ENCODE measurements around the gene ELL2.

The ELL2 gene

GRCh38 chr5:95956021-95956899 is 5.4 kb downstream of the ELL2 start:
- peak; percentile 78 for DNase-seq (ENCODE audit: low read depth)

- DNase-seq (ENCODE audit: low read depth) = peak; percentile 17
Observed at GRCh38 chr5:95954716-95955115, 6.9 kb downstream of the ELL2 start.

- no peak for DNase-seq (ENCODE audit: low read depth)
Observed at GRCh38 chr5:95953021-95953702, 8.5 kb downstream of the ELL2 start.

GRCh38 chr5:95951916-95952315 is 9.7 kb downstream of the ELL2 start:
- DNase-seq (ENCODE audit: low read depth) = no peak

GRCh38 chr5:95949810-95950209 is 11.8 kb downstream of the ELL2 start:
- no peak for DNase-seq (ENCODE audit: low read depth)

GRCh38 chr5:95948631-95949030 is 13.0 kb downstream of the ELL2 start:
- DNase-seq (ENCODE audit: low read depth) = no peak

GRCh38 chr5:95946451-95946850 is 15.2 kb downstream of the ELL2 start:
- DNase-seq (ENCODE audit: low read depth) = no peak

- DNase-seq (ENCODE audit: low read depth) = no peak
Observed at GRCh38 chr5:95942968-95943367, 18.7 kb downstream of the ELL2 start.

GRCh38 chr5:95942414-95942813 is 19.2 kb downstream of the ELL2 start:
- DNase-seq (ENCODE audit: low read depth) = no peak

- DNase-seq (ENCODE audit: low read depth) = no peak
Observed at GRCh38 chr5:95941756-95942155, 19.9 kb downstream of the ELL2 start.

- no peak for DNase-seq (ENCODE audit: low read depth)
Observed at GRCh38 chr5:95940758-95941682, 20.6 kb downstream of the ELL2 start.

GRCh38 chr5:95939465-95939864 is 22.2 kb downstream of the ELL2 start:
- no peak for DNase-seq (ENCODE audit: low read depth)

- no peak for DNase-seq (ENCODE audit: low read depth)
Observed at GRCh38 chr5:95938766-95939165, 22.9 kb downstream of the ELL2 start.

GRCh38 chr5:95938347-95938746 is 23.3 kb downstream of the ELL2 start:
- DNase-seq (ENCODE audit: low read depth) = no peak

GRCh38 chr5:95937607-95938152 is 24.0 kb downstream of the ELL2 start:
- no peak for DNase-seq (ENCODE audit: low read depth)

GRCh38 chr5:95936812-95937397 is 24.7 kb downstream of the ELL2 start:
- DNase-seq (ENCODE audit: low read depth) = no peak

- DNase-seq (ENCODE audit: low read depth) = no peak
Observed at GRCh38 chr5:95935553-95936100, 26.0 kb downstream of the ELL2 start.

GRCh38 chr5:95934207-95934804 is 27.3 kb downstream of the ELL2 start:
- DNase-seq (ENCODE audit: low read depth) = no peak

GRCh38 chr5:95932941-95933340 is 28.7 kb downstream of the ELL2 start:
- DNase-seq (ENCODE audit: low read depth) = no peak

- no peak for DNase-seq (ENCODE audit: low read depth)
Observed at GRCh38 chr5:95931079-95931833, 30.4 kb downstream of the ELL2 start.

Data from fibroblast of gingiva (primary cell).